IMR-90 (cell line): ENCODE measurements around the gene OLFML3. TPM values are rescaled to one million over a fixed set of nuclear protein-coding genes. Genes with fewer than 3 reads are reported as not detected.

ENCODE experiments used
- ATAC-seq: fragments of 200-7000 bp; cut with Tn5 transposase; 2 replicates; pipeline ENCODE4 v1.9.1; 2020; ENCODE audit warnings: low read depth, mild to moderate bottlenecking, moderate library complexity
- BruUV-seq: library from RNA; stranded (reverse); fragments of 400-500 nt; replicated peaks from 2 replicates; lab custom pipeline; 2021; lab: Mats Ljungman, UMichigan
- CTCF ChIA-PET: fragments of 300-600 bp; formaldehyde crosslinking; extraction: SDS; loops from one replicate; lab custom pipeline; 2021; ENCODE audit warnings: antibody characterized with exemption; lab: Yijun Ruan, JAX
- POLR2A ChIA-PET: fragments of 300-600 bp; sonication (Branson Sonifier 250); formaldehyde crosslinking; loops from one replicate; lab custom pipeline; 2022; ENCODE audit warnings: antibody characterized with exemption; ENCODE audit not compliant: unreplicated experiment; lab: Charles Lee
- DNase-seq: peaks from one replicate; pipeline ENCODE4 v3.0.0; 2013
- H2AFZ ChIP-seq: replicated peaks from 2 replicates; pipeline ENCODE3; 2013; ENCODE audit warnings: low read length, mild to moderate bottlenecking; ENCODE audit not compliant: poor library complexity
- H2AK5ac ChIP-seq: 2 replicates; pipeline ENCODE4 v1.6.1; 2013; ENCODE audit warnings: low read depth, low read length, inconsistent platforms
- H2AK9ac ChIP-seq: replicated peaks from 2 replicates; pipeline ENCODE3; 2013; ENCODE audit warnings: mild to moderate bottlenecking, low read depth, low read length, moderate library complexity; ENCODE audit not compliant: poor library complexity
- H2BK120ac ChIP-seq: 2 replicates; pipeline ENCODE4 v1.6.1; 2013; ENCODE audit warnings: low read depth, low read length, inconsistent platforms
- H2BK15ac ChIP-seq: 3 replicates; pipeline ENCODE4 v1.6.1; 2013; ENCODE audit warnings: low read depth, low read length, inconsistent platforms
- H2BK20ac ChIP-seq: 2 replicates; pipeline ENCODE4 v1.6.1; 2013; ENCODE audit warnings: low read depth, mild to moderate bottlenecking, inconsistent platforms, low read length, moderate library complexity
- H2BK5ac ChIP-seq: 2 replicates; pipeline ENCODE4 v1.6.1; 2013; ENCODE audit warnings: mild to moderate bottlenecking, low read depth, low read length, inconsistent platforms; ENCODE audit not compliant: poor library complexity, severe bottlenecking
- H3K14ac ChIP-seq: replicated peaks from 2 replicates; pipeline ENCODE4 v1.6.1; 2013; ENCODE audit warnings: low read depth, low read length, inconsistent platforms
- H3K18ac ChIP-seq: 2 replicates; pipeline ENCODE4 v1.6.1; 2013; ENCODE audit warnings: low read depth, low read length, control low read depth
- H3K23ac ChIP-seq: 2 replicates; pipeline ENCODE4 v1.6.1; 2013; ENCODE audit warnings: low read depth, low read length, inconsistent platforms
- H3K27ac ChIP-seq: 2 replicates; pipeline ENCODE4 v1.5.1; 2013; ENCODE audit warnings: mild to moderate bottlenecking, control low read depth, low read length; ENCODE audit not compliant: insufficient read depth
- H3K27me3 ChIP-seq: 2 replicates; pipeline ENCODE4 v1.6.1; 2013; ENCODE audit warnings: low read length; ENCODE audit not compliant: control insufficient read depth, insufficient read depth
- H3K36me3 ChIP-seq: 2 replicates; pipeline ENCODE4 v1.6.1; 2013; ENCODE audit warnings: low read length, mixed read lengths; ENCODE audit not compliant: control insufficient read depth, insufficient read depth
- H3K4ac ChIP-seq: 2 replicates; pipeline ENCODE4 v1.6.1; 2013; ENCODE audit warnings: low read depth, low read length, inconsistent platforms
- H3K4me1 ChIP-seq: 2 replicates; pipeline ENCODE4 v1.6.1; 2013; ENCODE audit warnings: low read length, mixed read lengths; ENCODE audit not compliant: control insufficient read depth, insufficient read depth
- H3K4me2 ChIP-seq: 2 replicates; pipeline ENCODE4 v1.6.1; 2013; ENCODE audit warnings: low read depth, mild to moderate bottlenecking, control low read depth, low read length, moderate library complexity
- H3K4me3 ChIP-seq: 2 replicates; pipeline ENCODE4 v1.5.1; 2013; ENCODE audit warnings: low read depth, mild to moderate bottlenecking, control low read depth, low read length, moderate library complexity; ENCODE audit not compliant: insufficient read depth
- H3K56ac ChIP-seq: 2 replicates; pipeline ENCODE4 v1.6.1; 2013; ENCODE audit warnings: low read length, inconsistent platforms; ENCODE audit not compliant: insufficient read depth; ENCODE audit errors: extremely low read depth
- H3K79me1 ChIP-seq, 2 experiments: 2 replicates each; pipeline ENCODE4 v1.6.1; 2013; ENCODE audit warnings: low read length in 2 of 2, inconsistent platforms in 1 of 2, low read depth in 1 of 2
- H3K9ac ChIP-seq: 2 replicates; pipeline ENCODE4 v1.6.1; 2013; ENCODE audit warnings: low read depth, low read length, control low read depth
- H3K9me1 ChIP-seq: 2 replicates; pipeline ENCODE4 v1.6.1; 2013; ENCODE audit warnings: low read length, inconsistent platforms; ENCODE audit not compliant: insufficient read depth
- H3K9me3 ChIP-seq: 2 replicates; pipeline ENCODE4 v1.6.1; 2013; ENCODE audit warnings: low read length; ENCODE audit not compliant: control insufficient read depth, insufficient read depth
- H4K20me1 ChIP-seq: 2 replicates; pipeline ENCODE4 v1.6.1; 2013; ENCODE audit warnings: low read length, inconsistent platforms; ENCODE audit not compliant: insufficient read depth
- H4K5ac ChIP-seq: 2 replicates; pipeline ENCODE4 v1.6.1; 2013; ENCODE audit warnings: mild to moderate bottlenecking, low read depth, low read length, control low read depth
- H4K8ac ChIP-seq, 2 experiments: 2 replicates each; pipeline ENCODE4 v1.6.1; 2013; ENCODE audit warnings: low read depth in 2 of 2, low read length in 2 of 2, control low read depth in 1 of 2, inconsistent platforms in 1 of 2
- H4K91ac ChIP-seq: 2 replicates; pipeline ENCODE4 v1.6.1; 2013; ENCODE audit warnings: low read depth, low read length, inconsistent platforms; ENCODE audit not compliant: insufficient read depth
- BHLHE40 ChIP-seq: fragments of 150-350 bp; IDR thresholded peaks from 2 replicates; pipeline ENCODE4 v1.6.1; 2016; ENCODE audit warnings: mild to moderate bottlenecking, low read depth, low read length
- CEBPB ChIP-seq: IDR thresholded peaks from 2 replicates; pipeline ENCODE4 v1.6.1; 2012; ENCODE audit warnings: low read depth, low read length, improper control_type of control experiment
- CHD1 ChIP-seq: IDR thresholded peaks from 2 replicates; pipeline ENCODE4 v1.6.1; 2012; ENCODE audit warnings: low read depth, low read length, improper control_type of control experiment
- FOS ChIP-seq: fragments of 150-350 bp; IDR thresholded peaks from 2 replicates; pipeline ENCODE4 v1.6.1; 2016; ENCODE audit warnings: low read depth, low read length
- MAFK ChIP-seq: IDR thresholded peaks from 2 replicates; pipeline ENCODE4 v1.6.1; 2012; ENCODE audit warnings: low read depth, low read length, improper control_type of control experiment
- MAZ ChIP-seq: IDR thresholded peaks from 2 replicates; pipeline ENCODE4 v1.6.1; 2012; ENCODE audit warnings: low read depth, mild to moderate bottlenecking, low read length, improper control_type of control experiment, moderate library complexity, borderline replicate concordance
- MXI1 ChIP-seq: IDR thresholded peaks from 2 replicates; pipeline ENCODE4 v1.6.1; 2012; ENCODE audit warnings: low read depth, mild to moderate bottlenecking, low read length, moderate library complexity, borderline replicate concordance
- NFE2L2 ChIP-seq: fragments of 150-350 bp; IDR thresholded peaks from 2 replicates; pipeline ENCODE4 v1.6.1; 2016; ENCODE audit warnings: low read depth, mild to moderate bottlenecking, low read length
- POLR2A ChIP-seq: IDR thresholded peaks from 2 replicates; pipeline ENCODE4 v1.6.1; 2012; ENCODE audit warnings: mild to moderate bottlenecking, low read depth, low read length
- RAD21 ChIP-seq: IDR thresholded peaks from 2 replicates; pipeline ENCODE4 v1.6.1; 2012; ENCODE audit warnings: low read length, improper control_type of control experiment
- RCOR1 ChIP-seq: IDR thresholded peaks from 2 replicates; pipeline ENCODE4 v1.6.1; 2012; ENCODE audit warnings: mild to moderate bottlenecking, low read length, improper control_type of control experiment; ENCODE audit not compliant: insufficient replicate concordance
- RFX5 ChIP-seq: IDR thresholded peaks from 2 replicates; pipeline ENCODE4 v1.8.0; 2012; ENCODE audit warnings: low read depth, mild to moderate bottlenecking, low read length, moderate library complexity
- SMC3 ChIP-seq: fragments of 150-350 bp; IDR thresholded peaks from 2 replicates; pipeline ENCODE4 v1.6.1; 2016; ENCODE audit warnings: low read depth, mild to moderate bottlenecking, antibody characterized with exemption, low read length, moderate library complexity
- dilution Hi-C: fragments of 300-500 bp; cut with HindIII; formaldehyde crosslinking; loops from one replicate; pipeline ENCODE4 v1.14.3; 2018; ENCODE audit warnings: low sequenced_read_pairs; ENCODE audit not compliant: unreplicated experiment
- in situ Hi-C: fragments of 300-500 bp; cut with MboI; formaldehyde crosslinking; loops from 3 replicates; pipeline ENCODE4 v1.14.3; 2019; ENCODE audit warnings: low sequenced_read_pairs, inconsistent platforms, mixed read lengths
- intact Hi-C: fragments of 100-400 bp; cut with micrococcal nuclease; formaldehyde crosslinking; loops from 2 replicates; pipeline ENCODE4 v1.10.0; 2022
- polyA plus RNA-seq, 3 experiments: library from polyadenylated mRNA; depleted of rRNA; stranded (reverse); fragments of >200 nt; gene quantifications; 2 replicates each; pipeline ENCODE4 v1.2.3, GENCODE V29; 2012; ENCODE audit warnings: low replicate concordance in 1 of 3
- total RNA-seq: library from RNA; depleted of rRNA; stranded (reverse); fragments of >200 nt; gene quantifications from 2 replicates; pipeline ENCODE4 v1.2.3, GENCODE V29; 2012
- TF ChIP-seq, protein P1 (sequence below): fragments of 150-350 bp; IDR thresholded peaks from 2 replicates; pipeline ENCODE4 v1.6.1; 2016; ENCODE audit warnings: low read depth, mild to moderate bottlenecking, low read length, moderate library complexity, borderline replicate concordance
- TF ChIP-seq, protein P2 (sequence below): fragments of 150-350 bp; IDR thresholded peaks from 2 replicates; pipeline ENCODE4 v1.6.1; 2017; ENCODE audit warnings: mild to moderate bottlenecking, antibody characterized with exemption, low read length, low read depth
- TF ChIP-seq, protein P3 (sequence below): conservative IDR thresholded peaks from 2 replicates; pipeline ENCODE4 v1.5.1; 2012; ENCODE audit warnings: mild to moderate bottlenecking, low read depth, low read length, improper control_type of control experiment

OLFML3 gene
- total and polyA plus RNA-seq, 2 of the 4 experiments (the other 2 are of a cell fraction): 40.9 to 71.3 TPM

DNA sequence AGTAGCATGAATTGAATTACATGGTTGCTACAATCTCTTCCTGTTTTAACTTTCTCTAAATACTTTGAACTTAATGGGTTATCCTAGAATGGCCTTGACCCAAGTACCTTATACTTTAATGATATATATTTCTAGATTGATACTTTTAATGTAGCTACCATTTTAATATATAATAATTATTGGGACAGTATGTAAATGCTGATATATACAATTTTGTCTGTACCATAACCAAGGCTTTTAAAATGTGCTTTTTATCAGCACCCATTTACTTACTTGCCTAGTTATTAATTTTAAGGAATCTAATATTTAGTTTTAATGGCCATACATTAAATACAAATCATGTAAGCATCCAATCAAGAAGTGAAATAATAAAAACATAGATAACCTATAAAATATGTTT lies 36.7 kb upstream of the OLFML3 start:
- DNase-seq: no peak
- no peak overlapping the region for H2AK5ac ChIP-seq
- no peak overlapping the region for H4K91ac ChIP-seq
- no peak overlapping the region for H3K14ac ChIP-seq
- no peak overlapping the region for H3K56ac ChIP-seq
- H4K20me1 ChIP-seq: peaks cover 32% of the 10 kb centered on the region
- peaks cover 8% of the 10 kb centered on the region for H3K4me1 ChIP-seq
- no peak overlapping the region; the same call in 1 of the 2 replicates for H3K18ac ChIP-seq
- ATAC-seq: no peak
- peaks cover 39 to 62% of the 10 kb centered on the region in 2 experiments for H3K79me1 ChIP-seq
- H3K9me3 ChIP-seq: no peaks in the 10 kb centered on the region
- no peak overlapping the region for H2BK5ac ChIP-seq
- H3K36me3 ChIP-seq: peaks cover 18% of the 10 kb centered on the region
- H4K5ac ChIP-seq: no peak overlapping the region
- no peak overlapping the region for H3K4me2 ChIP-seq
- no peak overlapping the region for H3K23ac ChIP-seq
- ChIA-PET CTCF (interaction anchor here (0.9 kb wide), 1 partner anchor 34 kb away, joined by 3 read pairs; no protein-coding TSS in a partner anchor), POLR2A (no interaction called here)
- no peak overlapping the region for H3K9ac ChIP-seq
- no peak overlapping the region for H2BK20ac ChIP-seq
- no peak overlapping the region for H2BK15ac ChIP-seq
- BruUV-seq: no TSS peak
- H2BK120ac ChIP-seq: no peak overlapping the region
- no peak overlapping the region for H3K4ac ChIP-seq
- H4K8ac ChIP-seq: no peak overlapping the region
- no peaks in the 10 kb centered on the region for H3K27me3 ChIP-seq
- dilution Hi-C loops: no loop called here
- no peak overlapping the region for H2AFZ ChIP-seq
- intact Hi-C loops: no loop called here
- H3K4me3 ChIP-seq: no peak overlapping the region
- H2AK9ac ChIP-seq: no peak overlapping the region
- no peak for TF ChIP-seq FOS
- no peak for TF ChIP-seq BHLHE40
- no peak for TF ChIP-seq SMC3
- TF ChIP-seq RAD21: no peak
- no peak for TF ChIP-seq MAZ
- no peak for TF ChIP-seq MAFK
- no peak for TF ChIP-seq CHD1
- TF ChIP-seq POLR2A: no peak
- TF ChIP-seq RFX5: no peak
- no peak for TF ChIP-seq RCOR1
- TF ChIP-seq NFE2L2: no peak
- TF ChIP-seq, protein P1, sequence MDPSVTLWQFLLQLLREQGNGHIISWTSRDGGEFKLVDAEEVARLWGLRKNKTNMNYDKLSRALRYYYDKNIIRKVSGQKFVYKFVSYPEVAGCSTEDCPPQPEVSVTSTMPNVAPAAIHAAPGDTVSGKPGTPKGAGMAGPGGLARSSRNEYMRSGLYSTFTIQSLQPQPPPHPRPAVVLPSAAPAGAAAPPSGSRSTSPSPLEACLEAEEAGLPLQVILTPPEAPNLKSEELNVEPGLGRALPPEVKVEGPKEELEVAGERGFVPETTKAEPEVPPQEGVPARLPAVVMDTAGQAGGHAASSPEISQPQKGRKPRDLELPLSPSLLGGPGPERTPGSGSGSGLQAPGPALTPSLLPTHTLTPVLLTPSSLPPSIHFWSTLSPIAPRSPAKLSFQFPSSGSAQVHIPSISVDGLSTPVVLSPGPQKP: no peak
- TF ChIP-seq, protein P2, sequence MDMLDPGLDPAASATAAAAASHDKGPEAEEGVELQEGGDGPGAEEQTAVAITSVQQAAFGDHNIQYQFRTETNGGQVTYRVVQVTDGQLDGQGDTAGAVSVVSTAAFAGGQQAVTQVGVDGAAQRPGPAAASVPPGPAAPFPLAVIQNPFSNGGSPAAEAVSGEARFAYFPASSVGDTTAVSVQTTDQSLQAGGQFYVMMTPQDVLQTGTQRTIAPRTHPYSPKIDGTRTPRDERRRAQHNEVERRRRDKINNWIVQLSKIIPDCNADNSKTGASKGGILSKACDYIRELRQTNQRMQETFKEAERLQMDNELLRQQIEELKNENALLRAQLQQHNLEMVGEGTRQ: no peak
- TF ChIP-seq CEBPB: no peak
- no peak for TF ChIP-seq MXI1
- TF ChIP-seq, protein P3, sequence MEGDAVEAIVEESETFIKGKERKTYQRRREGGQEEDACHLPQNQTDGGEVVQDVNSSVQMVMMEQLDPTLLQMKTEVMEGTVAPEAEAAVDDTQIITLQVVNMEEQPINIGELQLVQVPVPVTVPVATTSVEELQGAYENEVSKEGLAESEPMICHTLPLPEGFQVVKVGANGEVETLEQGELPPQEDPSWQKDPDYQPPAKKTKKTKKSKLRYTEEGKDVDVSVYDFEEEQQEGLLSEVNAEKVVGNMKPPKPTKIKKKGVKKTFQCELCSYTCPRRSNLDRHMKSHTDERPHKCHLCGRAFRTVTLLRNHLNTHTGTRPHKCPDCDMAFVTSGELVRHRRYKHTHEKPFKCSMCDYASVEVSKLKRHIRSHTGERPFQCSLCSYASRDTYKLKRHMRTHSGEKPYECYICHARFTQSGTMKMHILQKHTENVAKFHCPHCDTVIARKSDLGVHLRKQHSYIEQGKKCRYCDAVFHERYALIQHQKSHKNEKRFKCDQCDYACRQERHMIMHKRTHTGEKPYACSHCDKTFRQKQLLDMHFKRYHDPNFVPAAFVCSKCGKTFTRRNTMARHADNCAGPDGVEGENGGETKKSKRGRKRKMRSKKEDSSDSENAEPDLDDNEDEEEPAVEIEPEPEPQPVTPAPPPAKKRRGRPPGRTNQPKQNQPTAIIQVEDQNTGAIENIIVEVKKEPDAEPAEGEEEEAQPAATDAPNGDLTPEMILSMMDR: no peak
- peaks cover 13% of the 10 kb centered on the region for H3K9me1 ChIP-seq
- H3K27ac ChIP-seq: no peak overlapping the region
- in situ Hi-C loops: no loop called here
